Hypothalamus (tissue), 51 donors: ENCODE measurements around the gene SLCO4A1.

ENCODE experiments used
- DNase-seq, 51 donors: peaks; one replicate each; lab custom pipeline; 2025; lab: John Stamatoyannopoulos, UW

SLCO4A1 gene

GRCh38 chr20:62636446-62636845 is 5.9 kb upstream of the SLCO4A1 start:
- DNase-seq = no peak

- DNase-seq = no peak
These were observed 5.2 kb upstream of the SLCO4A1 start for GRCh38 chr20:62637110-62637509.

GRCh38 chr20:62637521-62638054 is 4.7 kb upstream of the SLCO4A1 start:
- DNase-seq = no peak

GRCh38 chr20:62638055-62638570 is 4.2 kb upstream of the SLCO4A1 start:
- no peak for DNase-seq

GRCh38 chr20:62638679-62639406 is 3.5 kb upstream of the SLCO4A1 start:
- no peak for DNase-seq

- DNase-seq = no peak
These were observed 2.5 kb upstream of the SLCO4A1 start for GRCh38 chr20:62639765-62640164.

GRCh38 chr20:62640870-62641269 is 1.4 kb upstream of the SLCO4A1 start:
- DNase-seq = no peak

- no peak for DNase-seq
These were observed 817 bp upstream of the SLCO4A1 start for GRCh38 chr20:62641321-62642050.

GRCh38 chr20:62642666-62643520 is 590 bp downstream of the SLCO4A1 start:
- peak in 7 of 51 donors; percentile 16 to 38 (median 27) for DNase-seq

- DNase-seq = no peak
These were observed 1.3 kb downstream of the SLCO4A1 start for GRCh38 chr20:62643521-62644043.

GRCh38 chr20:62644044-62644795 is 1.9 kb downstream of the SLCO4A1 start:
- DNase-seq = no peak

GRCh38 chr20:62644802-62645496 is 2.6 kb downstream of the SLCO4A1 start:
- no peak for DNase-seq

GRCh38 chr20:62645613-62646012 is 3.3 kb downstream of the SLCO4A1 start:
- no peak for DNase-seq

- DNase-seq = no peak
These were observed 4.7 kb downstream of the SLCO4A1 start for GRCh38 chr20:62646851-62647520.

- peak in 4 of 51 donors; percentile 5 to 19 (median 16) for DNase-seq
These were observed 5.4 kb downstream of the SLCO4A1 start for GRCh38 chr20:62647521-62648317.

GRCh38 chr20:62648318-62648995 is 6.2 kb downstream of the SLCO4A1 start:
- no peak for DNase-seq

- no peak for DNase-seq
These were observed 6.8 kb downstream of the SLCO4A1 start for GRCh38 chr20:62649140-62649539.
